ENCODE measurements around the gene STRADA. TPM values are rescaled to one million over a fixed set of nuclear protein-coding genes. Genes with fewer than 3 reads are reported as not detected.

STRADA gene
- total and polyA plus RNA-seq, 9 donors, result 15.1 to 35.4 (median 25.0) TPM

- Histone ChIP-seq H3K27me3 (ENCODE audit: control insufficient read depth, insufficient read depth, low read length) (no peaks in the 10 kb centered on the region), H3K9me3 (replicated peaks; ENCODE audit: control insufficient read depth, low read depth, low read length) (no peaks in the 10 kb centered on the region), H3K4me1 (ENCODE audit: control insufficient read depth, insufficient read depth, low read length) (peaks cover 11% of the 10 kb centered on the region), H3K27ac (ENCODE audit: low read length) (no peak overlapping the region), H3K4me3 (ENCODE audit: low read length) (peak overlapping the region; percentile 22), H3K36me3 (ENCODE audit: control insufficient read depth, insufficient read depth, low read length) (peaks cover 21% of the 10 kb centered on the region)
- DNase-seq, result no peak
- WGBS (ENCODE audit: insufficient coverage), result 14% methylated on average over 6 of the region's 8 CpGs
These were observed 33.8 kb upstream of the STRADA start for GRCh38 chr17:63775420-63775819.

DNA sequence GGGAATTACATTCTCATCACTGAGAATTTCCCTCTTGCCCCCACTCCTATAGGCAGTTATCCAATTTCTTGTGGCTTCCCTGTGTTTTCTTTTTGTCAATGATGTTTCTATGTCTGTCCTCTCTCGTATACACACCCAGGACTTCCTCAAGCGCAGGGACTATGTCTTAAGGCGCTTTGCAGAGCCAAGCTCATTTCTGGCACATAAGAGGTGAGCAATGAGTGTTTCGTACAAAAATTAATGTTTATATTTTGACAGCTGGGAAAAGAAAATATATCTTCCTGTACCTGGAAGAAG, 33.3 kb upstream of the STRADA start:
- Histone ChIP-seq H3K4me3 (ENCODE audit: low read length) (peak overlapping the region; percentile 86), H3K27ac (ENCODE audit: low read length) (peak overlapping the region; percentile 100), H3K36me3 (ENCODE audit: control insufficient read depth, insufficient read depth, low read length) (peaks cover 24% of the 10 kb centered on the region), H3K27me3 (ENCODE audit: control insufficient read depth, insufficient read depth, low read length) (no peaks in the 10 kb centered on the region), H3K4me1 (ENCODE audit: control insufficient read depth, insufficient read depth, low read length) (peaks cover 11% of the 10 kb centered on the region), H3K9me3 (replicated peaks; ENCODE audit: control insufficient read depth, low read depth, low read length) (no peaks in the 10 kb centered on the region)
- peak; percentile 23 for DNase-seq
- WGBS (ENCODE audit: insufficient coverage), result 0% methylated on average over 1 of the region's 4 CpGs

DNA sequence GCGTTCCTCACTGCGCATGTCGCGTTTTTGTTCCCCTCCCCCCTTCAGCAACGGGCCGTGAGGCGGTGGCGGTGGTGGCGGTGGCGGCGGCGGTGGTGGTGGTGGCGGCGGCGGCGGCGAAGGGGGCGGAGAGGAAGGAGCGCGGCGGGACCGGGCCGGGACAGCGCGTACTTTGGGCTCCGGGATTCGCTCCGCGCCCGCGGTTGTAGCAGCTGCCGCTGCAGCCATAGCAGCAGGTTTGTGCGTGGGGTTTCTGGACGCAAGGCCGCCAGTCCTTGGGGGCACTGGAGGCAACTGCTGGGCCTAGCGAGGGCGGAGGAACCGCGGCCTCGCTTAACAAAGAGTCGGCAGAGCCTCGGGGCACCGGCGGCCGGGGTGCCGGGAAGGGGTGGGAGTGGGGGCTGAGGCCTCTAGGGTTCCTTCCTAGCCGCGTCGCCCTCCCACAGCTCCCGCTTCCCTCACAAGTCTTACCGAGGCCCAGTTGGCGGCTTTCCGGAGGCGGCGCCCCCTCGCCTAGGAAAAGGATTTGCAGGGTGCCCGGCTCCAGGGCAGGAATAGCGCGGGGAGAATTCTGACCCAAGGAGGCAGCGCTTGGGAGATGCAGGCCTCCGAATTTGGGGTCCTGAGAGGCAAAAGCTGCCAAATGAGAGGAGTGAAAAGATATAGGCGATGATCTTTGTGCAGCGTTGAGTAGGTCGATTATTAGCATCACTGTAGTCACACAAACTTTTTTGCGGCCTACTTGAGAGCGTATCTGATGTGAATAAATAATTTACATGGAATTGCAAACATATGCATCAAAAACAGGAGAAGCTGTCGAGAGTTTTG, 32.8 kb upstream of the STRADA start, which contains the start of gene DDX42:
Gene DDX42 (plus strand): TSS at position 30 of the 828 bp plus-strand sequence. CDS start 12,880 bp downstream, outside the sequence.
- Histone ChIP-seq H3K36me3 (ENCODE audit: control insufficient read depth, insufficient read depth, low read length) (peaks cover 20% of the 10 kb centered on the region), H3K4me3 (ENCODE audit: low read length) (peak within 1 kb of the TSS; percentile 86), H3K4me1 (ENCODE audit: control insufficient read depth, insufficient read depth, low read length) (peaks cover 11% of the 10 kb centered on the region), H3K27me3 (ENCODE audit: control insufficient read depth, insufficient read depth, low read length) (no peaks in the 10 kb centered on the region), H3K9me3 (replicated peaks; ENCODE audit: control insufficient read depth, low read depth, low read length) (no peaks in the 10 kb centered on the region), H3K27ac (ENCODE audit: low read length) (peak within 1 kb of the TSS; percentile 100)
- WGBS (ENCODE audit: insufficient coverage), result under 1% methylated on average over 36 of the region's 67 CpGs
- DNase-seq, result peak; percentile 75

DNA sequence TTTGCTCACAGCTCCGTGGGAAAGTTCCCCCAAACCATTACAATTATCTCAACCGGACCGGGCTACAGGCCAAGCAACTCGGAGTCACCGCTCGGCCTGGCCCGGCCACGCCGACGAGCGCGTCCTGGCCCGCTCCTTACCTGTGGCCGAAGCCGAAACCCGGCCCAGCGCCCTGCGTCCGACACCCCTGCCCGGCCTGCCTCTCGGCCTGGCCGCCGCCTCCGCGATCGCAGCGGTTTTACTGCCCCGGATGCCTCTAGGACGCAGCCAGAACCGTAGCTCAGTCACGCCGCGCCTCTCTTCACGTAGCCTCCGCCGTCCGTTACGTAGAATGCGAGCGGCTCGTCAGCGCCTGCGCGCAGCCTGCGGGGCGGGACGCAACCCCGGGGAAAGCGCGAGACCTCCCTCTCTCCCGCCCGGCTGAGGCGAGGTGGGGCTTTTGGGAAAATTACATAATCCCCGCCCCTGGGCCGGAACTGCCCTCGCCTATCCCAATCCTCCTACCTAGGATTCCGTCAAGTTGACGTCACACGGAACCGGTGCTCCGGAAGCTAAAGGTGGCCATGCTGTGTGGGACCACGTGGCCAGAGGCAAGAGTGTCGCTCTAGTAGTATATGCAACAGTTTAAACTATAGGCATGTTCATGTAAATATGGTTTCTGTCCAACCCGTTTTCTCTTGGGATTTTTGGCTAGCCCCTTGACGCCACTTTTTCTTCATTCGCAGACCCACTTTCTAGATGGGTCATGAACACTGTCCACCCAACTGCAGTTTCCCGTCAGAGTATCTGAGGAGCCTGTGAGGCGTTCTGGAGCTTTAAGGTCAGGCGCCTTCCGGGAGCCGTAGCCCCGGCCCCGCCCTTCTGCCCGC, 31.9 kb upstream of the STRADA start, which contains the start of gene CCDC47:
Gene CCDC47 (minus strand): TSS at position 326 of the 869 bp plus-strand sequence. CDS start 7,422 bp downstream, outside the sequence.
- Histone ChIP-seq H3K36me3 (ENCODE audit: control insufficient read depth, insufficient read depth, low read length) (peaks cover 18% of the 10 kb centered on the region), H3K4me1 (ENCODE audit: control insufficient read depth, insufficient read depth, low read length) (peaks cover 11% of the 10 kb centered on the region), H3K9me3 (replicated peaks; ENCODE audit: control insufficient read depth, low read depth, low read length) (no peaks in the 10 kb centered on the region), H3K27ac (ENCODE audit: low read length) (peak within 1 kb of the TSS; percentile 100), H3K27me3 (ENCODE audit: control insufficient read depth, insufficient read depth, low read length) (no peaks in the 10 kb centered on the region), H3K4me3 (ENCODE audit: low read length) (peak within 1 kb of the TSS; percentile 86)
- peak; percentile 100 for DNase-seq
- WGBS (ENCODE audit: insufficient coverage), result 0% methylated on average over 45 of the region's 74 CpGs

GRCh38 chr17:63772801-63773271, 31.2 kb upstream of the STRADA start:
- peak overlapping the region; percentile 100 for H3K27ac ChIP-seq (ENCODE audit: low read length)
- peak; percentile 50 for DNase-seq
- peak overlapping the region; percentile 86 for H3K4me3 ChIP-seq (ENCODE audit: low read length)
- no peaks in the 10 kb centered on the region for H3K9me3 ChIP-seq (replicated peaks; ENCODE audit: control insufficient read depth, low read depth, low read length)
- peaks cover 14% of the 10 kb centered on the region for H3K36me3 ChIP-seq (ENCODE audit: control insufficient read depth, insufficient read depth, low read length)
- WGBS (ENCODE audit: insufficient coverage), result 3% methylated on average over 6 of the region's 7 CpGs
- H3K4me1 ChIP-seq (ENCODE audit: control insufficient read depth, insufficient read depth, low read length), result peaks cover 11% of the 10 kb centered on the region
- H3K27me3 ChIP-seq (ENCODE audit: control insufficient read depth, insufficient read depth, low read length), result no peaks in the 10 kb centered on the region

GRCh38 chr17:63768433-63768832, 26.8 kb upstream of the STRADA start:
- Histone ChIP-seq H3K4me3 (ENCODE audit: low read length) (no peak overlapping the region), H3K27ac (ENCODE audit: low read length) (no peak overlapping the region), H3K27me3 (ENCODE audit: control insufficient read depth, insufficient read depth, low read length) (no peaks in the 10 kb centered on the region), H3K36me3 (ENCODE audit: control insufficient read depth, insufficient read depth, low read length) (peaks cover 13% of the 10 kb centered on the region), H3K9me3 (replicated peaks; ENCODE audit: control insufficient read depth, low read depth, low read length) (no peaks in the 10 kb centered on the region), H3K4me1 (ENCODE audit: control insufficient read depth, insufficient read depth, low read length) (peaks cover 2% of the 10 kb centered on the region)
- DNase-seq, result no peak
- WGBS (ENCODE audit: insufficient coverage), result 69% methylated on average over 2 of the region's 7 CpGs

DNA sequence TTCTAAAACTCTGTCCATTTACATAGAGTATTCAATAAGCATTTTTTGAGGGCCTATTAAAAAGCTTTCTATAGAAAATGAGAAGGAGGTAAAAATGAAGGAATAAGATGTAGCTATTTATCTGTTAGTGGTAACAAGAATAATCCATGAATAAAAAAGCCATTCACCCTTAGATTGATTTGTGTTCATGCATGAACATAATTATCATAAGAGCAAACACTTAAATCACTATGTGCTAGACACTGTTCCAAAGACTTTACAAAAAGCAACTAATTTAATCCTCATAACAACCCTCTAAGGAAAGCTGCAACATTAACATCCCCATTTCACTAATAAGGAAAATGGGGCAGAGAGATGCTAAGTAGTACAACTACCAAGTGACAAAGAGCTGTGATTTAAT, 25.2 kb upstream of the STRADA start:
- no peaks in the 10 kb centered on the region for H3K27me3 ChIP-seq (ENCODE audit: control insufficient read depth, insufficient read depth, low read length)
- DNase-seq, result no peak
- no peak overlapping the region for H3K4me3 ChIP-seq (ENCODE audit: low read length)
- H3K9me3 ChIP-seq (replicated peaks; ENCODE audit: control insufficient read depth, low read depth, low read length), result no peaks in the 10 kb centered on the region
- H3K36me3 ChIP-seq (ENCODE audit: control insufficient read depth, insufficient read depth, low read length), result peaks cover 23% of the 10 kb centered on the region
- H3K4me1 ChIP-seq (ENCODE audit: control insufficient read depth, insufficient read depth, low read length), result peaks cover 2% of the 10 kb centered on the region
- no peak overlapping the region for H3K27ac ChIP-seq (ENCODE audit: low read length)

- no peak for DNase-seq
- no peaks in the 10 kb centered on the region for H3K27me3 ChIP-seq (ENCODE audit: control insufficient read depth, insufficient read depth, low read length)
- no CpG with 5 or more reads among the region's 4 CpGs for WGBS (ENCODE audit: insufficient coverage)
- no peaks in the 10 kb centered on the region for H3K9me3 ChIP-seq (replicated peaks; ENCODE audit: control insufficient read depth, low read depth, low read length)
- H3K27ac ChIP-seq (ENCODE audit: low read length), result no peak overlapping the region
- no peaks in the 10 kb centered on the region for H3K4me1 ChIP-seq (ENCODE audit: control insufficient read depth, insufficient read depth, low read length)
- H3K36me3 ChIP-seq (ENCODE audit: control insufficient read depth, insufficient read depth, low read length), result peaks cover 28% of the 10 kb centered on the region
- no peak overlapping the region for H3K4me3 ChIP-seq (ENCODE audit: low read length)
These were observed 23.1 kb upstream of the STRADA start for GRCh38 chr17:63764716-63765115.

DNA sequence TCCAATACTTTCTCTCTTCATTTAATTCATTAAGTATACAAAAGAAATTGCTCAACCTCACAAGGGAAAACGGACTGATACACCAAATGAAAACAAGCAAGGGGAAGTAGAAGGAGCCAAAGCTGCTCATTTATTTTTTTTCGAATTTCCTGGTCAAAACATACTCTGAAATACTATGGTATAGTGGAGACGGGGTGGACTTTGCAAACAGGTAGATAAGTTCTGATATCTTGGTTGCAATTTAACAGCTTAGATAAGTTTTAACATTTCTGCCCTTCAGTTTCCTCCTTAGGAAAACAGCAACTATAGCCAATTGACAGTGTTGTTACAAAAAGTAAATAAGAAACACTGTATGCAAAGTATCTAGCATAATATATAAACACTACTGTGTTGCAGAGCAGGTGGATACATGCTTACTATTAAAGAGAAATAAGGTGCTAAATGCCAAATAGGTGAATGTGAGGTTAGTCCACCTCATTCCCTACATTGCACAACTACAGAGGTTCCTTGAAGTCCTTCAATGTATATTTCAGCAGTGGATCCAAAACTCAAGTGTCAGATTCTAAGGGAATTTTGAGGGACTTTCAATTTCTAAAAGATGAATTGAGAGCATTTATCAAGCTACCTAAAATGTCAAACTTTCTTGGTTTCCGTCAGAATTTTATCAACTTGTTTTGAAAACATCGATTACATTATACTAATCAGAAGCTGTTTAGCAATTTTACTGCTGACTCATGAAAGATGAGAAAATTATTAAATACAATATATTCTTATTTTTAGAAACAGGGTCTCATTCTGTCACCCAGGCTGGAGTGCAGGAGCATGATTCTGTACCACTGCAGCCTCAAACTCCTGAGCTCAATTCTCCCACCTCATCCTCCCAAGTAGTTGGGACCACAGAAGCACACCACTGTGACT, 20.8 kb upstream of the STRADA start:
- Histone ChIP-seq H3K36me3 (ENCODE audit: control insufficient read depth, insufficient read depth, low read length) (peaks cover 34% of the 10 kb centered on the region), H3K9me3 (replicated peaks; ENCODE audit: control insufficient read depth, low read depth, low read length) (no peaks in the 10 kb centered on the region), H3K4me1 (ENCODE audit: control insufficient read depth, insufficient read depth, low read length) (no peaks in the 10 kb centered on the region), H3K27ac (ENCODE audit: low read length) (no peak overlapping the region), H3K4me3 (ENCODE audit: low read length) (no peak overlapping the region), H3K27me3 (ENCODE audit: control insufficient read depth, insufficient read depth, low read length) (no peaks in the 10 kb centered on the region)
- DNase-seq, result no peak
- no CpG with 5 or more reads among the region's 5 CpGs for WGBS (ENCODE audit: insufficient coverage)
